GM18498 (cell line): ENCODE measurements around the gene BMP10.

Experiments used
- ATAC-seq: cut with Tn5 transposase; IDR thresholded peaks from one replicate; pipeline ENCODE4 v1.9.1; 2021; ENCODE audit warnings: mild to moderate bottlenecking, moderate library complexity; ENCODE audit not compliant: unreplicated experiment

Gene BMP10

DNA sequence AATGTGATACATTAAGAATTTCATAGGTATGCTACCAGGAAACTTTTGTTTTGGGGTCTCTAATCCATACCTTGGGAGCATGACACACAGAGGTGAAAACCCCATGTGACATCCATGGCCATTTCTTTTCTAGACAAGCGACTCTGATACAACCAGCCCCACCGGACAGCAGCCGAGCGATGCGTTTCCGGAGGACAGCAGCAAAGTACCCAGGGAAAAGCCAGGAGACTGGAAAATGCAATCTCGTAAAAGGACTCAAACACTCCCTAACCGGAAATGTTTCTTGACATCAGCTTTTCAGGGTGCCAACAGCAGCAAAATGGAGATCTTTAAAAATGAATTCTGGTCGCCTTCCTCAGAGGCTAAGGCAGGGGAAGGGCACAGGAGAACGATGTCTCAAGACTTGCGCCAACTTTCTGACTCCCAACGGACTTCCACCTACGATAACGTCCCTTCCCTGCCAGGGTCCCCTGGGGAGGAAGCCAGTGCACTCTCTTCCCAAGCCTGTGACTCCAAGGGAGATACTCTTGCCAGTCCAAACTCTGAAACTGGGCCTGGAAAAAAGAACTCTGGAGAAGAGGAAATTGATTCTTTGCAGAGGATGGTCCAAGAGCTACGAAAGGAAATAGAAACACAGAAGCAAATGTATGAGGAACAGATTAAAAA is 48.9 kb downstream of the BMP10 start:
- ATAC-seq, result no peak

DNA sequence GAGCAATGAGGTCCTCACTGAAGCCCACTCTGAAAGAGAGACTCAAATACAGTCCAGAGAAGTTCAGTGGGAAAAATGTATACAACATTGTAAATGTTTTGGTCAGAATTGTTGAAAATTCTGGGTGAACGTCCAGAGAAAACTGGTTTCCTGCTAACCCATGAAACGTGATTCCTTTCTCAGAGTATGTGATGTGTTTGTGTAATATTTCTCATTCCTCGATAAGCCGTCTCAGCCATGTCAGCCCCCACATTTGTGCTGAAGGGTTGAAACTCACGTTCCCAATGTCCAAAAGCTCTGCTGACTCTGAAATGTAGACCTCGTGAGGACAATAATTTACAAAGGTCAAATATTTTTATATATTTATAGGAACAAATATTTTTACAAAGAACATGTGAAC is 51.6 kb downstream of the BMP10 start:
- no peak for ATAC-seq

DNA sequence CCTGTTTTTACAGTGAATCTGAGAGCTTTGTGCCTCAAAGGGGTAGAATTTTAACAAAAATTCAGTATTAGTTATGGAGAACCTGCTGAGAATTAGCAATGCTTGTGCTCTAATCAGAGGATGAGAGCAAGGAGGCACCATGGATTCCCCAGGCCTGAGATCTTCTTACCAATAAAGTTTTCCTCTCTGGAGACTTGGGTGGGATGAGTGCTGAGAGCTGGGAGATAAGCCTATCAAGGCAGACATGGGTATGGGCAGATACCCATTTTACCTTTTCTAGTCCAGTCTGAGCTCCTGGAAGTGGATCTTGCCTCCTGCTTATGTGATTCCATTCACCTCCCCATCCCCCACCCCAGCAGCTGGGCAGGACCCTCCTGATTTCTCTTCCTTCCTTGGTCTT is 53.9 kb downstream of the BMP10 start:
- ATAC-seq, result no peak
